RPMI7951 (cell line): ENCODE results near the gene SLC35F2. TPM values are rescaled to one million over a fixed set of nuclear protein-coding genes. Genes with fewer than 3 reads are reported as not detected.
"Not testable (repeated sequence)": the region's sequence is repeated elsewhere in the genome, so short reads cannot be mapped to it uniquely, and the experiment has no call there.

ENCODE experiments used
- DNase-seq: peaks from one replicate; pipeline ENCODE4 v3.0.0-alpha.2; 2012; ENCODE audit warnings: low read depth
- total RNA-seq: library from RNA; depleted of rRNA; stranded (reverse); fragments of >200 nt; shearing (Covaris generic); gene quantifications from 2 replicates; pipeline ENCODE4 v1.2.3, GENCODE V29; 2014

The SLC35F2 gene
- total RNA-seq, 1 experiment from 2014 or later: 36.5 TPM

- no peak for DNase-seq
These were observed 16.0 kb downstream of the SLC35F2 start for GRCh38 chr11:107842412-107843100.

- DNase-seq: no peak
These were observed 18.5 kb downstream of the SLC35F2 start for GRCh38 chr11:107840129-107840484.

GRCh38 chr11:107836851-107837250, 21.7 kb downstream of the SLC35F2 start:
- DNase-seq: no peak

- no peak for DNase-seq
These were observed 23.6 kb downstream of the SLC35F2 start for GRCh38 chr11:107834995-107835394.

- DNase-seq: not testable (repeated sequence)
These were observed 24.7 kb downstream of the SLC35F2 start for GRCh38 chr11:107833926-107834325.

GRCh38 chr11:107830915-107831540, 27.6 kb downstream of the SLC35F2 start:
- no peak for DNase-seq

GRCh38 chr11:107827041-107827440, 31.5 kb downstream of the SLC35F2 start:
- DNase-seq: no peak

GRCh38 chr11:107825875-107826274, 32.7 kb downstream of the SLC35F2 start:
- no peak for DNase-seq

GRCh38 chr11:107824668-107825369, 33.8 kb downstream of the SLC35F2 start:
- DNase-seq: no peak

- no peak for DNase-seq
These were observed 37.2 kb downstream of the SLC35F2 start for GRCh38 chr11:107821199-107821927.

- peak; percentile 33 for DNase-seq
These were observed 39.1 kb downstream of the SLC35F2 start for GRCh38 chr11:107819361-107820014.

GRCh38 chr11:107818491-107818890, 40.1 kb downstream of the SLC35F2 start:
- no peak for DNase-seq

- no peak for DNase-seq
These were observed 42.6 kb downstream of the SLC35F2 start for GRCh38 chr11:107816028-107816427.

GRCh38 chr11:107810875-107811274, 47.7 kb downstream of the SLC35F2 start:
- no peak for DNase-seq

GRCh38 chr11:107808521-107808920, 50.1 kb downstream of the SLC35F2 start:
- no peak for DNase-seq

- no peak for DNase-seq
These were observed 53.6 kb downstream of the SLC35F2 start for GRCh38 chr11:107804971-107805370.

GRCh38 chr11:107804211-107804610, 54.4 kb downstream of the SLC35F2 start:
- DNase-seq: no peak

GRCh38 chr11:107801641-107802040, 56.9 kb downstream of the SLC35F2 start:
- DNase-seq: no peak

GRCh38 chr11:107799218-107799859, 59.2 kb downstream of the SLC35F2 start:
- peak; percentile 65 for DNase-seq

- no peak for DNase-seq
These were observed 66.5 kb downstream of the SLC35F2 start for GRCh38 chr11:107792049-107792443.

- DNase-seq: no peak
These were observed 67.1 kb downstream of the SLC35F2 start for GRCh38 chr11:107791343-107792048.
